ENCODE results near the gene SLC8A3.

DNA sequence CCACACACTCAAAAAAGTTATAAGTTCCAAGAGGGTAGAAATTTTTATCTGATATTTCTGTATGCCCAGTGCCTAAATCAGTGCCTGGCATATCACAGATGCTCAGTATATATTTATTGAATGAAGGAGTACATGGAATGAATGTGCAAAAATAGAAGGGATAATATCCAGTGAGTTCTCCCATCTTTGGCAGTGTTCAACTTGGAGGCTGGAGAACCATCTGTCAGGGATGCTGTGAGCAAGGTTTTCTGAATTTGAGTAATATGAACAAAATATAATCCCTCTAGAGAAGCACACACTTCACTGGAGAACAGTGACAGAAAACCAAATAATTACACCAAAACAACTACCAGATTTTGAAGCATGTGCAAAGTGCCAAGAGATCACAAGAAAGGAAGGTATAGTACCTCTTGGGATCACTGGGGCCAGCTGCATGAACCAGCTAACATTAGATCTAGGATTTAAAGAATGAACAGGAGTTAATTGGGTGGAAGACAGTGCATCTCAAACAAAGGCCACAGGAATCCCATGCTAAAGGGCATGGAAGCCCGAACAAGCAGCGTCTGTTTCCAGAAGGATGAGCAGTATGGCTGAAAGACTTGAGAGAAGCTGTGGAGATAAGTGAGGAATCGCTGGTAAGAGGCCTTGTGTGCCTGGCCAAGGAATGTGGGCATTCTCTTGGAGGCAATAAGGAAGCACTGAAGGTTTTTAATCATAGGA is 11.5 kb downstream of the SLC8A3 start:
- TF ChIP-seq, protein P1, sequence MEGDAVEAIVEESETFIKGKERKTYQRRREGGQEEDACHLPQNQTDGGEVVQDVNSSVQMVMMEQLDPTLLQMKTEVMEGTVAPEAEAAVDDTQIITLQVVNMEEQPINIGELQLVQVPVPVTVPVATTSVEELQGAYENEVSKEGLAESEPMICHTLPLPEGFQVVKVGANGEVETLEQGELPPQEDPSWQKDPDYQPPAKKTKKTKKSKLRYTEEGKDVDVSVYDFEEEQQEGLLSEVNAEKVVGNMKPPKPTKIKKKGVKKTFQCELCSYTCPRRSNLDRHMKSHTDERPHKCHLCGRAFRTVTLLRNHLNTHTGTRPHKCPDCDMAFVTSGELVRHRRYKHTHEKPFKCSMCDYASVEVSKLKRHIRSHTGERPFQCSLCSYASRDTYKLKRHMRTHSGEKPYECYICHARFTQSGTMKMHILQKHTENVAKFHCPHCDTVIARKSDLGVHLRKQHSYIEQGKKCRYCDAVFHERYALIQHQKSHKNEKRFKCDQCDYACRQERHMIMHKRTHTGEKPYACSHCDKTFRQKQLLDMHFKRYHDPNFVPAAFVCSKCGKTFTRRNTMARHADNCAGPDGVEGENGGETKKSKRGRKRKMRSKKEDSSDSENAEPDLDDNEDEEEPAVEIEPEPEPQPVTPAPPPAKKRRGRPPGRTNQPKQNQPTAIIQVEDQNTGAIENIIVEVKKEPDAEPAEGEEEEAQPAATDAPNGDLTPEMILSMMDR (IDR thresholded peaks at IDR 0.05), result no peak
- no peak for TF ChIP-seq POLR2A (IDR thresholded peaks at IDR 0.05)
